GM12891 (cell line): Measurements from ENCODE around the gene TPD52L2.

Experiments used
- POLR2A ChIP-seq: IDR thresholded peaks from 2 replicates; pipeline ENCODE4 v1.6.1; 2011; ENCODE audit warnings: low read depth, low read length, control low read depth
- POLR2AphosphoS5 ChIP-seq: IDR thresholded peaks from 2 replicates; pipeline ENCODE4 v1.6.1; 2011; ENCODE audit warnings: low read depth, low read length, control low read depth
- SPI1 ChIP-seq: IDR thresholded peaks from 2 replicates; pipeline ENCODE4 v1.6.1; 2011; ENCODE audit warnings: low read depth, low read length, control low read depth
- TAF1 ChIP-seq: IDR thresholded peaks from 2 replicates; pipeline ENCODE4 v1.6.1; 2011; ENCODE audit warnings: low read depth, low read length, control low read depth

- no peak for TF ChIP-seq POLR2AphosphoS5
- no peak for TF ChIP-seq POLR2A
- no peak for TF ChIP-seq TAF1
- TF ChIP-seq SPI1: no peak
These were observed 27.3 kb downstream of the TPD52L2 start for GRCh38 chr20:63892402-63892801.
